Eye (tissue), 1 donor: ENCODE results near the gene ZNF718.
"Not testable (repeated sequence)": the region's sequence is repeated elsewhere in the genome, so short reads cannot be mapped to it uniquely, and the experiment has no call there.

Source experiments
- DNase-seq: peaks from one replicate; pipeline ENCODE4 v3.0.0-alpha.2; 2015

ZNF718 gene

GRCh38 chr4:161496-162284, 37.4 kb downstream of the ZNF718 start:
- no peak for DNase-seq

GRCh38 chr4:169640-170039, 45.3 kb downstream of the ZNF718 start:
- not testable (repeated sequence) for DNase-seq

GRCh38 chr4:171318-171717, 47.0 kb downstream of the ZNF718 start:
- DNase-seq, result not testable (repeated sequence)

GRCh38 chr4:173666-174314, 49.5 kb downstream of the ZNF718 start:
- no peak for DNase-seq

GRCh38 chr4:175986-176385, 51.7 kb downstream of the ZNF718 start:
- no peak for DNase-seq

GRCh38 chr4:176995-177394, 52.7 kb downstream of the ZNF718 start:
- no peak for DNase-seq

GRCh38 chr4:182225-182624, 57.9 kb downstream of the ZNF718 start:
- DNase-seq, result not testable (repeated sequence)

GRCh38 chr4:188091-188490, 63.8 kb downstream of the ZNF718 start:
- DNase-seq, result no peak

GRCh38 chr4:195159-195558, 70.9 kb downstream of the ZNF718 start:
- DNase-seq, result not testable (repeated sequence)

GRCh38 chr4:200936-201335, 76.6 kb downstream of the ZNF718 start:
- no peak for DNase-seq

GRCh38 chr4:202822-203221, 78.5 kb downstream of the ZNF718 start:
- DNase-seq, result not testable (repeated sequence)

- no peak for DNase-seq
These were observed 80.9 kb downstream of the ZNF718 start for GRCh38 chr4:205097-205756.

- no peak for DNase-seq
These were observed 81.8 kb downstream of the ZNF718 start for GRCh38 chr4:206054-206453.

GRCh38 chr4:208416-209096, 84.3 kb downstream of the ZNF718 start:
- DNase-seq, result not testable (repeated sequence)

GRCh38 chr4:211033-211511, 86.8 kb downstream of the ZNF718 start:
- no peak for DNase-seq

- DNase-seq, result peak; percentile 92
These were observed 88.3 kb downstream of the ZNF718 start for GRCh38 chr4:212438-213188.

GRCh38 chr4:213189-213535, 88.9 kb downstream of the ZNF718 start:
- peak; percentile 71 for DNase-seq
